HepG2 (cell line): ENCODE data around the gene IRF2BPL. TPM values are rescaled to one million over a fixed set of nuclear protein-coding genes. Genes with fewer than 3 reads are reported as not detected.

Experiments used
- REL ChIP-seq: sonication (generic); formaldehyde crosslinking; conservative IDR thresholded peaks from 2 replicates; pipeline ENCODE4 v1.8.0; 2022; ENCODE audit warnings: mild to moderate bottlenecking, missing genetic modification reagents, moderate library complexity
- ZHX2 ChIP-seq, 2 experiments: sonication (generic) in 1 of 2; formaldehyde crosslinking in 1 of 2; IDR thresholded peaks; 2 replicates each; pipeline versions ENCODE4 v1.6.1 to v1.9.0; 2014 to 2022; ENCODE audit warnings: antibody characterized with exemption in 1 of 2, borderline replicate concordance in 1 of 2, inconsistent platforms in 1 of 2, low read depth in 1 of 2, missing genetic modification reagents in 1 of 2
- ZNF576 ChIP-seq: sonication (generic); formaldehyde crosslinking; IDR thresholded peaks from 2 replicates; pipeline ENCODE4 v1.4.0; 2020; ENCODE audit warnings: mild to moderate bottlenecking, missing genetic modification reagents
- polyA plus RNA-seq, 8 experiments: library from polyadenylated mRNA; depleted of rRNA in 3 of 8; stranded (reverse) in 7 of 8; unstranded in 1 of 8; fragments of >200 nt; fragmentation: Illumina TruSeq in 4 of 8; extraction: Trizol in 4 of 8; gene quantifications; 2 replicates each; pipeline versions ENCODE4 v1.2.1 to v1.2.3, GENCODE V29; 2011 to 2016; ENCODE audit warnings: low read depth in 4 of 8, missing spikeins in 1 of 8, mixed read lengths in 1 of 8; ENCODE audit not compliant: insufficient read depth in 1 of 8
- total RNA-seq, 5 experiments: library from RNA; depleted of rRNA; stranded (reverse); fragments of >200 nt; fragmentation: Illumina TruSeq; extraction: Trizol; gene quantifications; 2 replicates each; pipeline ENCODE4 v1.2.3, GENCODE V29; 2016; ENCODE audit warnings: low read depth in 1 of 5

Gene IRF2BPL
- total and polyA plus RNA-seq, 2 of the 13 experiments (the other 11 are each of a cell fraction or from before 2014, with no cell fraction given), result 6.6 to 8.4 TPM

GRCh38 chr14:77043177-77043983, 14.9 kb upstream of the IRF2BPL start (continued):
- TF ChIP-seq ZHX2 (IDR thresholded peaks at IDR 0.05; ENCODE audit: low read depth), result no peak
- TF ChIP-seq ZHX2 (CRISPR knock-in tag; IDR thresholded peaks at IDR 0.05; ENCODE audit: borderline replicate concordance), result no peak
- no peak for TF ChIP-seq ZNF576 (CRISPR knock-in tag)
- TF ChIP-seq REL, result no peak
- TF ChIP-seq, all 625 proteins: peak for 99
